K562 (cell line): Measurements from ENCODE around the gene SH3BP5L. TPM values are rescaled to one million over a fixed set of nuclear protein-coding genes. Genes with fewer than 3 reads are reported as not detected.
A peak's percentile ranks its signal among the peaks of the same experiment; 100 is the strongest.

Experiments used
- ATAC-seq: fragments of 200-7000 bp; cut with Tn5 transposase; 3 replicates; pipeline ENCODE4 v1.9.1; 2020; ENCODE audit warnings: moderate library complexity
- BruUV-seq: library from RNA; stranded (reverse); fragments of 400-500 nt; replicated peaks from 2 replicates; lab custom pipeline; 2021; lab: Mats Ljungman, UMichigan
- CTCF ChIA-PET: fragments of 300-600 bp; formaldehyde crosslinking; extraction: SDS; loops from one replicate; lab custom pipeline; 2021; ENCODE audit warnings: low intra/inter-chr PET ratio; lab: Yijun Ruan, JAX
- POLR2A ChIA-PET: fragments of 300-600, 350-650 bp; sonication (Branson Sonifier 250); formaldehyde crosslinking; extraction: SDS; loops from one replicate; lab custom pipeline; 2021; ENCODE audit warnings: antibody characterized with exemption, inconsistent platforms; lab: Yijun Ruan, JAX
- DNase-seq, 4 experiments: peaks; one replicate each; pipeline versions ENCODE4 v3.0.0 to v3.0.0-alpha.2; 2011 to 2018; ENCODE audit warnings: low spot score in 3 of 4, mixed read lengths in 3 of 4; ENCODE audit errors: extremely low read depth in 1 of 4
- FAIRE-seq: peaks from 2 replicates; lab custom pipeline; 2011; peaks lifted over from hg19 to GRCh38; lab: Jason Lieb, UNC
- H2AFZ ChIP-seq: 2 replicates; pipeline ENCODE4 v1.6.0; 2011; ENCODE audit warnings: low read depth, low read length, control low read depth, inconsistent platforms
- H3K27ac ChIP-seq: fragments of 200-600 bp; 3 replicates; pipeline ENCODE4 v1.8.0; 2011; ENCODE audit warnings: low read depth, mild to moderate bottlenecking, control low read depth, inconsistent platforms, low read length, moderate library complexity, mixed read lengths; ENCODE audit errors: extremely low read depth
- H3K27me3 ChIP-seq, 2 experiments: fragments of 300-600 bp in 1 of 2; 2 replicates in 1 of 2; 3 replicates in 1 of 2; pipeline versions ENCODE4 v1.6.0 to v1.8.0; 2011; ENCODE audit warnings: inconsistent platforms in 2 of 2, low read length in 2 of 2, mild to moderate bottlenecking in 1 of 2, mixed read lengths in 1 of 2, moderate library complexity in 1 of 2; ENCODE audit not compliant: control insufficient read depth in 2 of 2, insufficient read depth in 2 of 2
- H3K36me3 ChIP-seq: fragments of 300-600 bp; 3 replicates; pipeline ENCODE4 v1.8.0; 2011; ENCODE audit warnings: mild to moderate bottlenecking, low read length, inconsistent platforms; ENCODE audit not compliant: control insufficient read depth, insufficient read depth
- H3K4me1 ChIP-seq, 2 experiments: fragments of 200-600 bp in 1 of 2; replicated peaks in 1 of 2; 2 replicates in 1 of 2; 3 replicates in 1 of 2; pipeline versions ENCODE4 v1.5.1 to v1.8.0; 2011; ENCODE audit warnings: inconsistent platforms in 2 of 2, low read length in 2 of 2, mild to moderate bottlenecking in 1 of 2, mixed read lengths in 1 of 2, moderate library complexity in 1 of 2; ENCODE audit not compliant: control insufficient read depth in 2 of 2, insufficient read depth in 2 of 2
- H3K4me2 ChIP-seq: 2 replicates; pipeline ENCODE4 v1.6.1; 2011; ENCODE audit warnings: low read length, control low read depth, inconsistent platforms, mixed read lengths; ENCODE audit not compliant: insufficient read depth
- H3K4me3 ChIP-seq: fragments of 200-600 bp; sonication (generic), shearing (Covaris generic); 2 replicates; pipeline ENCODE4 v1.5.1; 2016; ENCODE audit warnings: control low read depth, inconsistent platforms
- H3K79me2 ChIP-seq: fragments of 200-600 bp; 3 replicates; pipeline ENCODE4 v1.8.0; 2011; ENCODE audit warnings: low read length, inconsistent platforms; ENCODE audit not compliant: control insufficient read depth, insufficient read depth
- H3K9ac ChIP-seq, 2 experiments: 2 replicates each; pipeline versions ENCODE4 v1.6.0 to v1.6.1; 2011; ENCODE audit warnings: low read depth in 2 of 2, low read length in 2 of 2, control low read depth in 1 of 2, inconsistent platforms in 1 of 2, mild to moderate bottlenecking in 1 of 2, mixed read lengths in 1 of 2; ENCODE audit not compliant: insufficient read depth in 1 of 2
- H3K9me1 ChIP-seq: one replicate; pipeline ENCODE4 v1.6.0; 2011; ENCODE audit warnings: inconsistent platforms, mild to moderate bottlenecking, low read length, moderate library complexity; ENCODE audit not compliant: control insufficient read depth, insufficient read depth
- H3K9me3 ChIP-seq: replicated peaks from 2 replicates; pipeline ENCODE4 v1.5.1; 2011; ENCODE audit warnings: low read depth, low read length, inconsistent platforms; ENCODE audit not compliant: control insufficient read depth, insufficient read depth
- H4K20me1 ChIP-seq: replicated peaks from 2 replicates; pipeline ENCODE4 v1.6.1; 2011; ENCODE audit warnings: low read length, inconsistent platforms, mixed read lengths; ENCODE audit not compliant: control insufficient read depth, insufficient read depth
- ARID1B ChIP-seq: fragments of 450-650 bp; IDR thresholded peaks from 2 replicates; pipeline ENCODE4 v1.6.1; 2016; ENCODE audit warnings: antibody characterized with exemption, mild to moderate bottlenecking, inconsistent platforms
- EHMT2 ChIP-seq: fragments of 450-650 bp; IDR thresholded peaks from 2 replicates; pipeline ENCODE4 v1.6.1; 2018; ENCODE audit warnings: antibody characterized with exemption
- ELF4 ChIP-seq: fragments of 450-650 bp; formaldehyde crosslinking; IDR thresholded peaks from 2 replicates; pipeline ENCODE4 v1.4.0; 2022; ENCODE audit warnings: missing genetic modification characterization
- OTX1 ChIP-seq: fragments of 450-650 bp; formaldehyde crosslinking; IDR thresholded peaks from 2 replicates; pipeline ENCODE4 v1.4.0; 2022; ENCODE audit warnings: mild to moderate bottlenecking
- ZNF316 ChIP-seq: fragments of 450-650 bp; IDR thresholded peaks from 2 replicates; pipeline ENCODE4 v1.6.1; 2016
- ZNF324 ChIP-seq: fragments of 250-450 bp; sonication (Bioruptor Pico); IDR thresholded peaks from 2 replicates; pipeline ENCODE4 v1.4.0; 2020; ENCODE audit warnings: mild to moderate bottlenecking
- WGBS: fragments of 100-300 bp; shearing (Covaris generic); methylation state at CpG from one replicate; pipeline ENCODE4 v1.1.6; 2016; ENCODE audit warnings: low coverage, mixed read lengths; ENCODE audit not compliant: insufficient coverage; ENCODE audit errors: missing lambda C conversion rate; 5-methylcytosine and 5-hydroxymethylcytosine counted together
- in situ Hi-C: fragments of 300-500 bp; cut with MboI; formaldehyde crosslinking; loops from 4 replicates; pipeline ENCODE4 v1.15.0; 2018; ENCODE audit warnings: inconsistent platforms, mixed read lengths
- intact Hi-C: fragments of 100-400 bp; cut with micrococcal nuclease; formaldehyde crosslinking; loops from 2 replicates; pipeline ENCODE4 v1.14.2; 2022
- polyA plus RNA-seq, 8 experiments: library from polyadenylated mRNA; depleted of rRNA in 4 of 8; stranded (reverse) in 5 of 8; unstranded in 3 of 8; fragments of >200 nt; fragmentation: Nextera tagmentation in 2 of 8; fragmentation: Illumina TruSeq in 1 of 8; extraction: Ambion mirVana in 2 of 8; extraction: Trizol in 1 of 8; gene quantifications; 2 replicates each; pipeline versions ENCODE4 v1.2.1 to v1.2.3, GENCODE V29; 2011 to 2014; ENCODE audit warnings: inconsistent platforms in 1 of 8, missing spikeins in 1 of 8
- total RNA-seq, 7 experiments: library from RNA; depleted of rRNA in 6 of 7; stranded (reverse); fragments of >200 nt in 6 of 7; fragmentation: Illumina TruSeq in 2 of 7; extraction: Trizol in 2 of 7; gene quantifications; 2 replicates each; pipeline versions ENCODE4 v1.2.1 to v1.2.3, GENCODE V29; 2011 to 2021; ENCODE audit warnings: low replicate concordance in 1 of 7
- TF ChIP-seq, protein P1 (sequence below): fragments of 250-450 bp; sonication (Bioruptor Pico); IDR thresholded peaks from 2 replicates; pipeline ENCODE4 v1.4.0; 2020; ENCODE audit warnings: mild to moderate bottlenecking, moderate library complexity, borderline replicate concordance

SH3BP5L gene
- total and polyA plus RNA-seq, 9 of the 15 experiments (the other 6 are each of a cell fraction or from before 2014, with no cell fraction given) = 1.9 to 26.5 (median 15.8) TPM

DNA sequence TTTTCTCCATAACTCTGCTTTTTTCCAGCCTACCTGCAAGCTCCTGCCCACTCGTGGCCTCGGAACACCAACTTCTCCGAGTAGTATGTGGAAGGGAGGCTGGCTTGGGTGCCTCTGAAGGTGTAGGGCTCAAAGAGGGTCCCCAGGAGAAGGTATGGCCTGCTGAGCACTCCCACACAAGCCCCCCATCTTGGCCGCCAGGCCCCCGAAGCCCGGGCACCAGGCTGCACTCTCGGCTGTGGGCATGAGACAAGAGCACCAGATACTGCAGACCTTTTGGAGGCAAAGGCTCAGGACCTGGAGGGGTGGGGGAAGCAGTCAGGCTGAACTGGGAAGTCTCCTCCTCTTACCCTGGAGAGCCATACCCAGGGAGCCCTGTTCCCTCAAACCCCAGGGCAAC, 31.5 kb upstream of the SH3BP5L start:
- no peaks in the 10 kb centered on the region for H4K20me1 ChIP-seq
- intact Hi-C loops = no loop called here
- H3K9ac ChIP-seq = peak overlapping the region; percentile 93 to 97
- H3K9me3 ChIP-seq = no peaks in the 10 kb centered on the region
- TF ChIP-seq ZNF316 (no peak), ELF4 (CRISPR knock-in tag) (no peak), EHMT2 (no peak), ARID1B (no peak), OTX1 (CRISPR knock-in tag) (no peak), ZNF324 (CRISPR knock-in tag) (no peak)
- TF ChIP-seq, protein P1, sequence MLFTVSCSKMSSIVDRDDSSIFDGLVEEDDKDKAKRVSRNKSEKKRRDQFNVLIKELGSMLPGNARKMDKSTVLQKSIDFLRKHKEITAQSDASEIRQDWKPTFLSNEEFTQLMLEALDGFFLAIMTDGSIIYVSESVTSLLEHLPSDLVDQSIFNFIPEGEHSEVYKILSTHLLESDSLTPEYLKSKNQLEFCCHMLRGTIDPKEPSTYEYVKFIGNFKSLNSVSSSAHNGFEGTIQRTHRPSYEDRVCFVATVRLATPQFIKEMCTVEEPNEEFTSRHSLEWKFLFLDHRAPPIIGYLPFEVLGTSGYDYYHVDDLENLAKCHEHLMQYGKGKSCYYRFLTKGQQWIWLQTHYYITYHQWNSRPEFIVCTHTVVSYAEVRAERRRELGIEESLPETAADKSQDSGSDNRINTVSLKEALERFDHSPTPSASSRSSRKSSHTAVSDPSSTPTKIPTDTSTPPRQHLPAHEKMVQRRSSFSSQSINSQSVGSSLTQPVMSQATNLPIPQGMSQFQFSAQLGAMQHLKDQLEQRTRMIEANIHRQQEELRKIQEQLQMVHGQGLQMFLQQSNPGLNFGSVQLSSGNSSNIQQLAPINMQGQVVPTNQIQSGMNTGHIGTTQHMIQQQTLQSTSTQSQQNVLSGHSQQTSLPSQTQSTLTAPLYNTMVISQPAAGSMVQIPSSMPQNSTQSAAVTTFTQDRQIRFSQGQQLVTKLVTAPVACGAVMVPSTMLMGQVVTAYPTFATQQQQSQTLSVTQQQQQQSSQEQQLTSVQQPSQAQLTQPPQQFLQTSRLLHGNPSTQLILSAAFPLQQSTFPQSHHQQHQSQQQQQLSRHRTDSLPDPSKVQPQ (CRISPR knock-in tag) = no peak
- H3K27me3 ChIP-seq = no peaks in the 10 kb centered on the region
- CTCF ChIA-PET = interaction anchor here (0.6 to 2.8 kb wide), 3 partner anchors 26 to 49 kb away, joined by 3 to 12 read pairs (median 12); no protein-coding TSS in a partner anchor
- no peak overlapping the region; the same call in 1 of the 2 replicates for H2AFZ ChIP-seq
- H3K4me1 ChIP-seq = peaks cover 38 to 45% of the 10 kb centered on the region in 2 experiments
- H3K9me1 ChIP-seq = peaks cover 3% of the 10 kb centered on the region
- H3K4me3 ChIP-seq = peak overlapping the region; percentile 66
- peaks cover 53% of the 10 kb centered on the region for H3K36me3 ChIP-seq
- POLR2A ChIA-PET = interaction anchor here (1.3 to 1.5 kb wide), 2 partner anchors 11 to 53 kb away, joined by 3 read pairs; no protein-coding TSS in a partner anchor
- peak in 1 of 4 experiments; percentile 39 for DNase-seq
- H3K4me2 ChIP-seq = peak overlapping the region; percentile 100
- BruUV-seq = TSS peak; percentile 46
- H3K79me2 ChIP-seq = peaks cover 64% of the 10 kb centered on the region
- 40% methylated on average over 7 of the region's 7 CpGs for WGBS
- peak overlapping the region; percentile 99 for H3K27ac ChIP-seq
- peak; percentile 3 for ATAC-seq
- in situ Hi-C loops = no loop called here
- FAIRE-seq = no peak
